MCF 10A (cell line): ENCODE data around the gene TM9SF4. TPM values are rescaled to one million over a fixed set of nuclear protein-coding genes. Genes with fewer than 3 reads are reported as not detected.

ENCODE experiments used
- BruUV-seq: library from RNA; stranded (reverse); fragments of 400-500 nt; replicated peaks from 2 replicates; lab custom pipeline; 2021; lab: Mats Ljungman, UMichigan
- CTCF ChIA-PET: fragments of 300-600 bp; sonication (Branson Sonifier 250); formaldehyde crosslinking; extraction: SDS; loops from one replicate; lab custom pipeline; 2021; ENCODE audit warnings: antibody characterized with exemption, inconsistent platforms; lab: Yijun Ruan, JAX
- POLR2A ChIA-PET: fragments of 300-600, 350-650 bp; sonication (Branson Sonifier 250); formaldehyde crosslinking; extraction: SDS; loops from one replicate; lab custom pipeline; 2020; ENCODE audit warnings: antibody characterized with exemption, inconsistent platforms; lab: Yijun Ruan, JAX
- DNase-seq: peaks from one replicate; pipeline ENCODE4 v3.0.0-alpha.2; 2018; ENCODE audit not compliant: unreplicated experiment
- H3K27ac Mint-ChIP-seq: one replicate; pipeline ENCODE4 v1.8.0; 2022; ENCODE audit warnings: mild to moderate bottlenecking, low read depth, mixed read lengths; ENCODE audit not compliant: unreplicated experiment
- H3K27me3 Mint-ChIP-seq: one replicate; pipeline ENCODE4 v1.8.0; 2022; ENCODE audit warnings: mixed read lengths; ENCODE audit not compliant: insufficient read depth, unreplicated experiment
- H3K36me3 Mint-ChIP-seq: one replicate; pipeline ENCODE4 v1.8.0; 2022; ENCODE audit warnings: mild to moderate bottlenecking, moderate library complexity, mixed read lengths; ENCODE audit not compliant: insufficient read depth, unreplicated experiment
- H3K4me1 Mint-ChIP-seq: one replicate; pipeline ENCODE4 v1.8.0; 2022; ENCODE audit warnings: mixed read lengths; ENCODE audit not compliant: insufficient read depth, unreplicated experiment
- H3K4me3 Mint-ChIP-seq: one replicate; pipeline ENCODE4 v1.8.0; 2022; ENCODE audit warnings: mild to moderate bottlenecking, moderate library complexity, mixed read lengths; ENCODE audit not compliant: unreplicated experiment
- H3K9me3 Mint-ChIP-seq: one replicate; pipeline ENCODE4 v1.8.0; 2022; ENCODE audit warnings: mixed read lengths; ENCODE audit not compliant: unreplicated experiment
- CTCF ChIP-seq: fragments of 200-600 bp; IDR thresholded peaks from one replicate; pipeline ENCODE4 v1.8.0; 2022; ENCODE audit warnings: antibody characterized with exemption, mild to moderate bottlenecking; ENCODE audit not compliant: unreplicated experiment
- intact Hi-C: fragments of 100-400 bp; cut with micrococcal nuclease; formaldehyde crosslinking; loops from 2 replicates; pipeline ENCODE4 v1.14.1; 2022
- total RNA-seq: library from RNA; stranded (reverse); gene quantifications from 2 replicates; pipeline ENCODE4 v1.2.3, GENCODE V29; 2022

TM9SF4 gene
- total RNA-seq, 1 experiment from 2014 or later: 52.3 TPM

DNA sequence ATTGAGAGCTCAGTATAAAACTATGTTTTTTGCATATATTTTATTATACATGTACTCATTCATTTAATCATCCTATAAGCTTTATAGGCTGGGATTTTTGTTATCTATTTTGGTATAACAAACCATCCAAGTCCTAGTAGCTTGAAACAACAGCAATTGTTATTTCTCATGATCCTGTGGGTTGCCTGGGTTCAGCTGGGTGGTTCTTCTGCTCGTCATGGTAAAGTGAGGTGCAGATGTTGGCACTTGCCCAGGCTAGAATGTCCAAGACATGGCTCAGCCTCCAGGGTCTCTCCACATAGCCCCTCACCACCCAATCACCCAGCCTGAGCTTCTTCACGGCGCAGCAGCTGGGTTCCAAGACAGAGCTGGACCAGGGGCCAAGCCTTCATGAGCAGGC, 20.8 kb upstream of the TM9SF4 start:
- H3K27ac Mint-ChIP-seq: no peak overlapping the region
- BruUV-seq: no TSS peak
- H3K36me3 Mint-ChIP-seq: no peaks in the 10 kb centered on the region
- TF ChIP-seq CTCF: no peak
- no peak overlapping the region for H3K4me3 Mint-ChIP-seq
- no peaks in the 10 kb centered on the region for H3K9me3 Mint-ChIP-seq
- intact Hi-C loops: no loop called here
- peaks cover 45% of the 10 kb centered on the region for H3K27me3 Mint-ChIP-seq
- POLR2A ChIA-PET: interaction anchor here (0.7 to 1.4 kb wide), 2 partner anchors 21 to 545 kb away, joined by 3 read pairs; partner anchors contain the start of gene TM9SF4
- CTCF ChIA-PET: interaction anchor here (5.2 kb wide), 1 partner anchor 14 kb away, joined by 57 read pairs; no protein-coding TSS in a partner anchor
- no peaks in the 10 kb centered on the region for H3K4me1 Mint-ChIP-seq
- no peak for DNase-seq

DNA sequence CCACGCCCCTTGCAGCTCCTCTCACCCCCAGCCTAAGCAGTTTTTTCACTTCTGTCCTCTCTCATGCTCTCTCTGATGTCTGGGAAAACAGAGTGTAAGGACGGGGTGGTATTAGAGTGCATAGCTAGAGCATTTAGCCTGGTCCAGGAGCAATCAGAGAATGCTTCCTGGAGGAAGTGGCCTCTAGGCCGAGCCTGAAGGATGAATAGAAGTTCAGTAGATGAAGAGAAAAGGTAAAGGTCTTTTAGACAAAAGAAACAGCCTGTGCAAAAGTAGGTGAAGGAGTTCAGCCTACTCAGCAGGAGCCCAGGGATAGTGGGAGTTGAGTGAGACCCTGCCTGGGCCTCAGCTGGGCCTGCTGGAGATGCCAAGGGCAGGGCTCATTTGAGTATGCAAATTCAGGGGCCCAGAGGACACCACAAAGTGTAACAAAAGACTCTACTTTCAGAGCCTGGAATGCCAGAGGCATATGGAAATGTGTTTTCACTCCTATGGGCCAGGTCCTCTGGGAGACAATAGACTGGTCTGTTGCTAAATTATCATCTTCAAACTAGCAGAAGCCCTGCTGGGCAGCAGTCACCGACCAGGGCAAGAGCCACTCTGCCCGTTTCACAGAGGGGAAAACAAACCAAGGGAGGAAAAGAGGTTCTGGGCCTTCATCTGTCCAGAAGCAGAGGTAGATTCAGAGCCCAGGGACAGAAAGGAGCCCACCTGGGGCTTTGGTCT, 19.7 kb upstream of the TM9SF4 start:
- Mint-ChIP-seq H3K27me3 (peaks cover 45% of the 10 kb centered on the region), H3K4me3 (no peak overlapping the region), H3K36me3 (no peaks in the 10 kb centered on the region), H3K9me3 (no peaks in the 10 kb centered on the region), H3K4me1 (no peaks in the 10 kb centered on the region), H3K27ac (no peak overlapping the region)
- POLR2A ChIA-PET: no interaction called here
- intact Hi-C loops: no loop called here
- no peak for DNase-seq
- no TSS peak for BruUV-seq
- CTCF ChIA-PET: interaction anchor here (0.6 to 5.2 kb wide), 13 partner anchors 9 to 267 kb away, joined by 4 to 69 read pairs (median 29); partner anchors contain the start of gene TM9SF4
- no peak for TF ChIP-seq CTCF

GRCh38 chr20:32091888-32092346, 17.6 kb upstream of the TM9SF4 start:
- H3K27ac Mint-ChIP-seq: no peak overlapping the region
- H3K36me3 Mint-ChIP-seq: no peaks in the 10 kb centered on the region
- H3K9me3 Mint-ChIP-seq: no peaks in the 10 kb centered on the region
- intact Hi-C loops: loop anchor here (1.0 to 2.0 kb wide), 3 partner anchors 57 to 270 kb away; no protein-coding TSS in a partner anchor
- BruUV-seq: no TSS peak
- no peaks in the 10 kb centered on the region for H3K4me1 Mint-ChIP-seq
- H3K4me3 Mint-ChIP-seq: no peak overlapping the region
- ChIA-PET CTCF (interaction anchor here (0.6 to 5.2 kb wide), 50 partner anchors 11 to 1499 kb away, joined by 3 to 69 read pairs (median 4); partner anchors contain the start of gene TM9SF4), POLR2A (interaction anchor here (1.0 kb wide), 2 partner anchors 18 to 263 kb away, joined by 3 read pairs; partner anchors contain the start of gene TM9SF4)
- peak; percentile 97 for TF ChIP-seq CTCF
- H3K27me3 Mint-ChIP-seq: peaks cover 40% of the 10 kb centered on the region
- peak; percentile 77 for DNase-seq

DNA sequence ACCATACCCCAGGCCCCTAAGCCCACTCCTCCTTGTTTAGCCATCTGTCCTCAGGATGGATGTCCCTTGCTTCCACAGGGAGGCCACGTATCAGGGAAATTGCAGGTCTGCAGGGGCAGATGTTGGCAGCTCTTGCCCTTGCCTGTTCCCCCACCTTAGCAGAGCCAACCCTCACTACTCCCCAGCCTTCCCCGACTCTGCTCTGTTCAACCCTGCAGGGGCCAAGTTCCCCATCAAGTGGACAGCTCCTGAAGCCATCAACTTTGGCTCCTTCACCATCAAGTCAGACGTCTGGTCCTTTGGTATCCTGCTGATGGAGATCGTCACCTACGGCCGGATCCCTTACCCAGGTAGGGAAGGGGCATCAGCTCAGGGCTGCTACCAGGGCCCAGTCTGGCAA, 10.7 kb upstream of the TM9SF4 start:
- H3K27me3 Mint-ChIP-seq: peaks cover 76% of the 10 kb centered on the region
- BruUV-seq: no TSS peak
- no peak overlapping the region for H3K27ac Mint-ChIP-seq
- POLR2A ChIA-PET: no interaction called here
- no peaks in the 10 kb centered on the region for H3K36me3 Mint-ChIP-seq
- H3K4me1 Mint-ChIP-seq: no peaks in the 10 kb centered on the region
- no peak for TF ChIP-seq CTCF
- CTCF ChIA-PET: interaction anchor here (0.6 to 1.5 kb wide), 3 partner anchors 247 to 786 kb away, joined by 3 read pairs; no protein-coding TSS in a partner anchor
- H3K9me3 Mint-ChIP-seq: no peaks in the 10 kb centered on the region
- intact Hi-C loops: no loop called here
- DNase-seq: no peak
- no peak overlapping the region for H3K4me3 Mint-ChIP-seq
